GM19193 (cell line): Measurements from ENCODE around the gene PML.

Source experiments
- POLR2A ChIP-seq: IDR thresholded peaks from 4 replicates; pipeline ENCODE4 v1.6.1; 2011; ENCODE audit not compliant: insufficient read depth, insufficient read length; ENCODE audit errors: extremely low read depth

Gene PML

DNA sequence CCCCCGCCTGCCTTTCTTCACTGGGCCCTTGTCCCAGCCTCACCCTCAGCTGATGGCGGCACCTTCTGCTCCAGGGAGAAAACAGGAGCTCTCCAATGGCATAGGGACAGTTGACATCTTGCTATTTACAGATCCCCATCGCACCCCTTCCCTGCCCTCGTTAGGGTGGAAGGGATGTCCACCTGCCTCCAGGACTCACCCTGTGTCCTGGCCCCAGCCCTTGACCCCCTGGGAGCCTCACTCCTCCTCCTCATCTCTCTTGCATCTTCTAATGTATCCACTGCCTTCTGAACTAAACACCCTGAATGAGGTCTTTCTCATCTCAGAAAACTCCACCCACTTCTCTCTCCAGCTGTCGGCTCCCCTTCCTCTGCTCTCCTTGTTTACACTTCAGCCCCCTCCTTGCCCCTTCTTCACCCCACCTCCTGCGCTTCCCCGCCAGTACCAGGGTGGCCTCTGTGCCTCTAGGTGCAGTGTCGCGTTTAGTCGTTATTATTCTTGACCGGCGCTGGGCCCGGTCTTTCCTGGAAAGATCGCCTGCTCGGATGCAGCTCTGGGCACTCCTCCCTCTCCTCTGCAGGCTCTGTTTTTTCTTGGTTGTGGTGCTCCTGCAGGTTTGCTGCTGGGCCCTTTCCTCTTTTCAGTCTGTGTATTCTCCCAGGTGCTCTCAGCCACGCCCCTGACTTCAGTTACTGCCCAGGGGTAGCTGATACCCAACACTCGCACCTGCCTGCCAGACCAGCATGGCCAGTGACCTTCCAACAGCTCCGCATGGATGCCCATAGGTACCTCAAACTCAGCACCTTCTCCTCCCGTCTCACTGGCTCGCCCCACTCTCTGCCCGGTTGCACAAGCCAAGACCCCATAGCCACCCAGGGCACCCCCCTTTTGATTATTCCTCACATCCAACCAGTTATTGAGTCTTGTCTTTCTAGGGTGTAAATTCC is 42.9 kb downstream of the PML start:
- no peak for TF ChIP-seq POLR2A

DNA sequence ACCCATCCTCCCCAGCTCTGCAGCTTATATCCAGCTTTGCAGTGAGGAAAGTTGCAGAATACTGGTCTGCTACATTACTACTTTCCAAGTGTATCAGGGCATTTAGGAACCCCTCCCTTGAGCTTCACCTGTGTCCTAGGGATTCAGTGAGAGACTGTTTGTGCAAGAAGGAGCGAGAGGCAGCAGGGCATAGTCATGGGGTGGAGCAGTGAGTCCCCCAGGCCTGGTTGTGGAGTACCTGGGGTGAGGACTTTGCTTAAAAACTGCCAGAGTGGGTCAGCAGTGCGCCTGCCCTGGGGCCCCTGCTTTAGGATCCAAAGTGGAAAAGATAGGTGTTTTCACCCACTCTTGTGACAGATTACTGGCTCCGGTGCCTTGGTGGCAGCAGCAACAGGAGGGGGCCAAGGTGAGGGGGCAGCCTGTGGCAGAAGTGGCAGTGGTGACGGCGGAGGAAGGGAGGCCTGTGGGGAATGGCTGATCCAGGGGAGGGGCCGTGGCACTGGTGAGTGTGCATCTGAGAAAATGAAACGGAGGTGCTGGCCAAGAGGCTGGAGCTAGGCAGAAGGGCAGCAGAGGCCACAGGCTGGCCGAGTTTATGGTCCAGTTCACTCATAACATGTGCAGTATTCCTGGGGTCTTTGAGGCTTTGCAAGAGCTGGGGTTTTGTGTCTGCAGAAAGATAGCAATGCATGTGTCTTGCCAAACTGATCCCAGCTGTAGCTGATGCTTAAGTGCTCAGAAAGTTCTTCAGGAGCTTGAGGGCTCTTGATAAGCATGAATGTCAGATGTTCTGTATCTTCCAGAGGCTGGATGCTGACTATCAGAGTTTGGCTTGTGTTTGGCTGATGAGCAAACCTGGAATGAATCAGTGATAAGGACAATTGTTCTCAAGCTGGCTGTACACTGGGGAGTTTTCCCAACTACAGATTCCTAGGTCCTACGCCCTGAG is 44.5 kb downstream of the PML start:
- TF ChIP-seq POLR2A: no peak

DNA sequence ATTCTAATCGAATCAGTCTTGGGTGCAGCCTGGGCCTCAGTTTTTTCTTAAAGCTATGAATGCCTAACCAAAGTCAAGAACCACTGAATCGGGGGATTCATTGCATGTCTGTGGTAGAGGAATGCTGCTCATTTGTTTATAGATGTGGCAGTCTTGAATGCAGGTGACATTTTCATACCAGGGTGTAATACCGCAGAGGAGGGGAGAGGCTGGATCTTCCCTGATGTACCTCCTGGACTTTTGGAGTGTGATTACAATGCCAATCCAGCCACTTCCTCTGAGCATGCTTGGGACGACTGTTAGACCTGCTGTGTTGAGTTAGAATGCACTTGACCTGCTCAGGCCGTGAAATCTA is 45.1 kb downstream of the PML start:
- no peak for TF ChIP-seq POLR2A

GRCh38 chr15:74040109-74040850 is 45.8 kb downstream of the PML start:
- no peak for TF ChIP-seq POLR2A

- TF ChIP-seq POLR2A: no peak
Observed at GRCh38 chr15:74041311-74041756, 46.8 kb downstream of the PML start.

- no peak for TF ChIP-seq POLR2A
Observed at GRCh38 chr15:74041777-74042435, 47.4 kb downstream of the PML start.

- no peak for TF ChIP-seq POLR2A
Observed at GRCh38 chr15:74042603-74043424, 48.3 kb downstream of the PML start.

GRCh38 chr15:74043425-74044266 is 49.1 kb downstream of the PML start:
- TF ChIP-seq POLR2A: no peak

DNA sequence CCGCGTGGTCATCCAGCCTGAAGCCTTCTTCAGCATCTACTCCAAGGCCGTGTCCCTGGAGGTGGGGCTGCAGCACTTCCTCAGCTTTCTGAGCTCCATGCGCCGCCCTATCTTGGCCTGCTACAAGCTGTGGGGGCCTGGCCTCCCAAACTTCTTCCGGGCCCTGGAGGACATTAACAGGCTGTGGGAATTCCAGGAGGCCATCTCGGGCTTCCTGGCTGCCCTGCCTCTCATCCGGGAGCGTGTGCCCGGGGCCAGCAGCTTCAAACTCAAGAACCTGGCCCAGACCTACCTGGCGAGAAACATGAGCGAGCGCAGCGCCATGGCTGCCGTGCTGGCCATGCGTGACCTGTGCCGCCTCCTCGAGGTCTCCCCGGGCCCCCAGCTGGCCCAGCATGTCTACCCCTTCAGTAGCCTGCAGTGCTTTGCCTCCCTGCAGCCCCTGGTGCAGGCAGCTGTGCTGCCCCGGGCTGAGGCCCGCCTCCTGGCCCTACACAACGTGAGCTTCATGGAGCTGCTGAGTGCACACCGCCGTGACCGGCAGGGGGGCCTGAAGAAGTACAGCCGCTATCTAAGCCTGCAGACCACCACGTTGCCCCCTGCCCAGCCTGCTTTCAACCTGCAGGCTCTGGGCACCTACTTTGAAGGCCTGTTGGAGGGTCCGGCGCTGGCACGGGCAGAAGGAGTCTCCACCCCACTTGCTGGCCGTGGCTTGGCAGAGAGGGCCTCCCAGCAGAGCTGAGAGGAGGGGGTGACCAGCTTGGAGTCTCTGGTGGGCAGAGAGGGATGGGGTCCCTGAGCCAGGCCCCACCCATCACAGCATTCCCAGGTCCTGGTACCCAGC is 50.0 kb downstream of the PML start:
- TF ChIP-seq POLR2A: no peak

- no peak for TF ChIP-seq POLR2A
Observed at GRCh38 chr15:74045184-74045583, 50.7 kb downstream of the PML start.

DNA sequence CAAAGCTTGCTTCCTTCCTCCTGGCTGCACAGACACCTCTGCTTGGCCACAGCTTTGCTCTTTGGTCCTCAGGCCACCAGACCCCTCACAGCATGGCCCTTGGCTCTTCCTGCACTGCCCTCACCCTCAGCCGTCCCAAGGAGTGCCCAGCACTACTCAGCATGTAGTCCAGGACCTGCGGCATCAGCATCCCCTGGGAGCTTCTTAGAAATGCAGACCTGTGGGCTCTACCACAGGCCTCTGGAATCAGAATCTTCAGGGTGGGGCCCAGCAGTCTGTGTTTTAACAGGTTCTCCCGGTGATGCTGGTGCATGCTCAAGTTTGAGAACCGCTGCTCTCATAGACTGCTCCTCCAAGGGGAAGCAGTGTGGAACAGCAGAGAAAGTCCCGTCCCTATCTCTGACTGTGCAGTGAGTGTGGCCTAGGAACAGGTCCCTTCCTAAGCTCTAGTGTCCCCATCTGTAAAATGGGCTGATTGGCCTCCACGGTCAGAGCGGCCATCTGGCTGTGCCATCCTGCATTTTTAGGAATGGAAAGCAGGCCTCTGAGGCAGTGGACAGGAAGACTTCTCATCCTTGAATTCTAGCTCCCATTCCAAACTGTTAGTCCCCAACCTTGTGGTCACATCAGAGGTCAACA is 51.2 kb downstream of the PML start:
- TF ChIP-seq POLR2A: no peak
